Stimulated activated CD4-positive, alpha-beta T cell treated with anti-CD3 and anti-CD28 coated beads, Interleukin-12 subunit alpha, Interleukin-12 subunit beta, amount 100 ng/mL, for 48 hours (primary cell): ENCODE results near the gene BLTP2.
"Not testable (repeated sequence)": the region's sequence is repeated elsewhere in the genome, so short reads cannot be mapped to it uniquely, and the experiment has no call there.

ENCODE experiments used
- DNase-seq, 3 donors: peaks; one replicate each; pipeline ENCODE4 v3.0.0-alpha.2; 2020; ENCODE audit warnings: low read depth in 2 of 3, low spot score in 1 of 3

The BLTP2 gene

GRCh38 chr17:28644787-28645575, at the start of gene BLTP2:
Gene BLTP2, minus strand, starts transcription at chr17:28645158. Its CDS starts 102 bp downstream, at chr17:28645056.
- DNase-seq: peak; percentile 87 to 96 (median 93)

GRCh38 chr17:28693869-28694268, 48.9 kb upstream of the BLTP2 start:
- DNase-seq: no peak

GRCh38 chr17:28689011-28689410, 44.1 kb upstream of the BLTP2 start:
- no peak for DNase-seq

- no peak for DNase-seq
Measured at GRCh38 chr17:28688481-28688880, 43.5 kb upstream of the BLTP2 start.

- DNase-seq: no peak
Measured at GRCh38 chr17:28686296-28686695, 41.3 kb upstream of the BLTP2 start.

GRCh38 chr17:28685366-28685765, 40.4 kb upstream of the BLTP2 start:
- DNase-seq: no peak

GRCh38 chr17:28684963-28685362, 40.0 kb upstream of the BLTP2 start:
- no peak for DNase-seq

GRCh38 chr17:28682655-28683054, 37.7 kb upstream of the BLTP2 start:
- DNase-seq: no peak

GRCh38 chr17:28675980-28676379, 31.0 kb upstream of the BLTP2 start:
- DNase-seq: no peak

GRCh38 chr17:28675490-28675889, 30.5 kb upstream of the BLTP2 start:
- DNase-seq: no peak

- DNase-seq: no peak
Measured at GRCh38 chr17:28669918-28670317, 25.0 kb upstream of the BLTP2 start.

- no peak for DNase-seq
Measured at GRCh38 chr17:28667870-28668269, 22.9 kb upstream of the BLTP2 start.

GRCh38 chr17:28665994-28666393, 21.0 kb upstream of the BLTP2 start:
- no peak for DNase-seq

- DNase-seq: no peak
Measured at GRCh38 chr17:28663723-28664122, 18.8 kb upstream of the BLTP2 start.

- no peak for DNase-seq
Measured at GRCh38 chr17:28662527-28662829, 17.5 kb upstream of the BLTP2 start.

- peak; percentile 92 to 98 (median 94) for DNase-seq
Measured at GRCh38 chr17:28661635-28662526, 16.9 kb upstream of the BLTP2 start, which contains the start of the genes SDF2 and SUPT6H. Gene SDF2, minus strand, starts transcription at chr17:28661906. Its CDS starts 30 bp downstream, at chr17:28661876. Gene SUPT6H, plus strand, starts transcription at chr17:28662205. Its CDS starts 11,197 bp downstream, at chr17:28673402.

GRCh38 chr17:28659497-28659881, 14.5 kb upstream of the BLTP2 start:
- DNase-seq: not testable (repeated sequence)

- DNase-seq: not testable (repeated sequence)
Measured at GRCh38 chr17:28658766-28659496, 14.0 kb upstream of the BLTP2 start.

GRCh38 chr17:28658342-28658741, 13.4 kb upstream of the BLTP2 start:
- DNase-seq: not testable (repeated sequence)

- no peak for DNase-seq
Measured at GRCh38 chr17:28657756-28658155, 12.8 kb upstream of the BLTP2 start.

GRCh38 chr17:28655160-28655559, 10.2 kb upstream of the BLTP2 start:
- no peak for DNase-seq
